ENCODE results near the gene ZNF462. TPM values are rescaled to one million over a fixed set of nuclear protein-coding genes. Genes with fewer than 3 reads are reported as not detected.

Gene ZNF462
- total and polyA plus RNA-seq, 2 experiments from 2014 or later = 40.0 to 101 TPM

GRCh38 chr9:106880863-106881262 lies 17.9 kb downstream of the ZNF462 start:
- no peak overlapping the region for H3K4me3 ChIP-seq
- H3K79me2 ChIP-seq (replicated peaks; ENCODE audit: insufficient read depth) = peaks cover 98% of the 10 kb centered on the region
- peak overlapping the region; percentile 77 for H3K27ac Mint-ChIP-seq
- H3F3A ChIP-seq (replicated peaks; ENCODE audit: low read depth) = no peaks in the 10 kb centered on the region
- peaks cover 6% of the 10 kb centered on the region for H3K27me3 Mint-ChIP-seq (ENCODE audit: insufficient read depth, low read depth, poor library complexity)
- H3K36me3 Mint-ChIP-seq (ENCODE audit: low read depth) = peaks cover 26% of the 10 kb centered on the region; the same call in 2 of the 3 replicates
- H3K4me2 ChIP-seq = no peak overlapping the region
- TF ChIP-seq ZNF331 (CRISPR knock-in tag; IDR thresholded peaks at IDR 0.05; ENCODE audit: low read depth) = no peak
- TF ChIP-seq ZNF462 (CRISPR knock-in tag; IDR thresholded peaks at IDR 0.05) = no peak
- no peak for TF ChIP-seq ZNF114 (CRISPR knock-in tag; IDR thresholded peaks at IDR 0.05)
- no peak for TF ChIP-seq STAT1 (IDR thresholded peaks at IDR 0.05; ENCODE audit: unreplicated experiment)
- TF ChIP-seq JUNB (IDR thresholded peaks at IDR 0.05; ENCODE audit: unreplicated experiment) = no peak
- TF ChIP-seq POLR2AphosphoS5 (IDR thresholded peaks at IDR 0.05; ENCODE audit: low read depth) = no peak
- no peak for TF ChIP-seq EZH2 (IDR thresholded peaks at IDR 0.05; ENCODE audit: low read depth, unreplicated experiment)
- no peak for TF ChIP-seq ETS1 (IDR thresholded peaks at IDR 0.05)
- no peak for TF ChIP-seq NANOG (IDR thresholded peaks at IDR 0.05; ENCODE audit: borderline replicate concordance)
- TF ChIP-seq EZH2phosphoT487 (IDR thresholded peaks at IDR 0.05; ENCODE audit: unreplicated experiment) = no peak
- TF ChIP-seq REST (IDR thresholded peaks at IDR 0.05; ENCODE audit: unreplicated experiment) = no peak
- no peak for TF ChIP-seq CREB1 (CRISPR knock-in tag; IDR thresholded peaks at IDR 0.05; ENCODE audit: low read depth)
- no peak for TF ChIP-seq CTCF (conservative IDR thresholded peaks at IDR 0.05; ENCODE audit: low read depth in 2 of 2)
- ATAC-seq (no peak), DNase-seq (ENCODE audit: low spot score) (no peak)
- 0 out of 2 replicates have a peak, but pooled peaks cover 5% of the 10 kb centered on the region for H3K9me2 ChIP-seq (ENCODE audit: insufficient read depth)
- no peaks in the 10 kb centered on the region for H3K9me3 Mint-ChIP-seq
- no peak overlapping the region for H3K27ac ChIP-seq (ENCODE audit: low read depth)
- no peak overlapping the region for H2AFZ ChIP-seq
- no peaks in the 10 kb centered on the region for H3K27me3 ChIP-seq (ENCODE audit: insufficient read depth)
- H3K4me1 ChIP-seq (ENCODE audit: insufficient read depth) = peaks cover 80% of the 10 kb centered on the region
- no peak overlapping the region for H3K4me3 Mint-ChIP-seq
- no peaks in the 10 kb centered on the region for H3K36me3 ChIP-seq (ENCODE audit: insufficient read depth)
- H4K20me1 ChIP-seq (replicated peaks; ENCODE audit: insufficient read depth) = peaks cover 27% of the 10 kb centered on the region
- peaks cover 80% of the 10 kb centered on the region for H3K4me1 Mint-ChIP-seq
